ENCODE results near the gene OGG1.

DNA sequence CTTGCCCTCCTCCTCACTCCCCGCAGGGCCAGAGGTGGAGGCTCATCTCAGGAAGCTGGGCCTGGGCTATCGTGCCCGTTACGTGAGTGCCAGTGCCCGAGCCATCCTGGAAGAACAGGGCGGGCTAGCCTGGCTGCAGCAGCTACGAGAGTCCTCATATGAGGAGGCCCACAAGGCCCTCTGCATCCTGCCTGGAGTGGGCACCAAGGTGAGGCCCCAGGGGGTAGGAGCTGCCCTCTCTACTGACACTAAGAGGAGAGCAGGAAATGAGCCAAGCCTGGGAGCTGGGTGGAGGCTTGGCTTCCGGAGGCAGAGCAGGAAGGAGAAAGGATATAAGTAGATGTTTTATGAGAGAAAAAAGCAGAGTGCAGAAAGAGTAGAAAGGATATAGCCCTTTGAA lies 4.9 kb downstream of the OGG1 start:
- TF ChIP-seq, protein P1, sequence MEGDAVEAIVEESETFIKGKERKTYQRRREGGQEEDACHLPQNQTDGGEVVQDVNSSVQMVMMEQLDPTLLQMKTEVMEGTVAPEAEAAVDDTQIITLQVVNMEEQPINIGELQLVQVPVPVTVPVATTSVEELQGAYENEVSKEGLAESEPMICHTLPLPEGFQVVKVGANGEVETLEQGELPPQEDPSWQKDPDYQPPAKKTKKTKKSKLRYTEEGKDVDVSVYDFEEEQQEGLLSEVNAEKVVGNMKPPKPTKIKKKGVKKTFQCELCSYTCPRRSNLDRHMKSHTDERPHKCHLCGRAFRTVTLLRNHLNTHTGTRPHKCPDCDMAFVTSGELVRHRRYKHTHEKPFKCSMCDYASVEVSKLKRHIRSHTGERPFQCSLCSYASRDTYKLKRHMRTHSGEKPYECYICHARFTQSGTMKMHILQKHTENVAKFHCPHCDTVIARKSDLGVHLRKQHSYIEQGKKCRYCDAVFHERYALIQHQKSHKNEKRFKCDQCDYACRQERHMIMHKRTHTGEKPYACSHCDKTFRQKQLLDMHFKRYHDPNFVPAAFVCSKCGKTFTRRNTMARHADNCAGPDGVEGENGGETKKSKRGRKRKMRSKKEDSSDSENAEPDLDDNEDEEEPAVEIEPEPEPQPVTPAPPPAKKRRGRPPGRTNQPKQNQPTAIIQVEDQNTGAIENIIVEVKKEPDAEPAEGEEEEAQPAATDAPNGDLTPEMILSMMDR (IDR thresholded peaks at IDR 0.05), result no peak
- no peak for TF ChIP-seq POLR2A (IDR thresholded peaks at IDR 0.05)
